ENCODE data around the gene PSG1.
"Not testable (repeated sequence)": the region's sequence is repeated elsewhere in the genome, so short reads cannot be mapped to it uniquely, and the experiment has no call there.

PSG1 gene

GRCh38 chr19:42831221-42832019, 48.1 kb downstream of the PSG1 start:
- in situ Hi-C loops (cut with HindIII; ENCODE audit: low sequenced_read_pairs): no loop called here

- in situ Hi-C loops (cut with HindIII; ENCODE audit: low sequenced_read_pairs): not testable (repeated sequence)
Observed at GRCh38 chr19:42821306-42821977, 58.1 kb downstream of the PSG1 start.

GRCh38 chr19:42819960-42820650, 59.4 kb downstream of the PSG1 start:
- in situ Hi-C loops (cut with HindIII; ENCODE audit: low sequenced_read_pairs): not testable (repeated sequence)

GRCh38 chr19:42816894-42817293, 62.6 kb downstream of the PSG1 start:
- in situ Hi-C loops (cut with HindIII; ENCODE audit: low sequenced_read_pairs): no loop called here

All from endothelial cell of hepatic sinusoid (primary cell).